GM21381 (cell line): ENCODE data around the gene ATP2B3.

Experiments used
- ATAC-seq: cut with Tn5 transposase; IDR thresholded peaks from one replicate; pipeline ENCODE4 v1.9.1; 2021; ENCODE audit warnings: mild to moderate bottlenecking, moderate library complexity; ENCODE audit not compliant: unreplicated experiment

The ATP2B3 gene

DNA sequence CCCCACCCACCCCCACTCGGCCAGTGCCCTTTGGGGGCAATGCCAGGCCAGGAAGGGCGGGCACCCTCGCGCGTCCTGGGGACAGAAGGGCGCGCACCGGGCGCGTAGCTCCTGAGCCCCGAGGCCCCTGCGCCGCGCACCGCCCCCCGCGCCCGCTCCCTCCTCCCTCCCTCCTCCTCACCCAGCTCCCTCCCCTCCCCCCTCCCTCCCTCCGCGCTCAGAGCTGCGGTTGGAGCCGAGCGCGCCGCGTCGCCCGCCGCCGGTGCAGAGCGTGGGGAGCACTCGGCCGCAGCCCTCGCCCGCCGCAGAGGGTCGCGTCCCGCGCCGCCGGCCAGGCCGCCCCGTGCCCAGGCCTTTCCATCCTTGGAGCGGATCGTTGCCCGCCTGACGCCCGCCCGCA lies at the start of gene ATP2B3:
ATP2B3 (plus strand) TSS at position 220 of the 400 bp plus-strand sequence. CDS start 18,606 bp downstream, outside the sequence.
- no peak for ATAC-seq

DNA sequence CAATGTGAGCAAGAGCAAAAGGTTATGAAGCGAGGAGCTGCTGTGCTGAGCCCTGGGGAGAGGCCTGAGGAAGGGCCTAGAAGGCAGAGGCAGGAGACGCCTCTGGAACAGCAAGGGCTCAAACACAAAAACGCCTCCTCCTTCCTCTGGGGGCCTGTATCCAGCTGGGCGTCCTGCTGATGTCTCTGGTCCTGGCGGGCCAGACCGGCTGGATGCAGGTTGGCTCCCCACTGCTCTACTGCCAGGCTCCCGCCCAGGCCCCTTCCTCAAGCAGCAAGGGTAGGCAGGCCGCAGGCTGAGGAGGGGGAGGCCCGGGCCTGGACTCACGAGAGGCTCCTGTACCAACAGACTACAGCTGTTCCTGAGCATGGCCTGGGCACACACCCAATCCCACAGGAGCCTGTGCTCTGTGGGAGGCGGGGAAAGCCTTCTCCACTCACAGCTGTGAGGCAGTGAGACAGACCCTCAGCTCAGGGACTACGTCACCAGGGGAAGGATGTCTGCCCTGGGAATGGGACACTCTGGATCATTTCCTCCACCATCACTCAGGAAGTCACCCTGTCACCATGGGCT lies 49.3 kb upstream of the ATP2B3 start:
- ATAC-seq = no peak

GRCh38 chrX:153469811-153470410 lies 47.5 kb upstream of the ATP2B3 start:
- peak; percentile 31 for ATAC-seq

- peak; percentile 81 for ATAC-seq
These were observed 46.8 kb upstream of the ATP2B3 start, which contains the start of gene HAUS7 for GRCh38 chrX:153470411-153471363. TSS of gene HAUS7 (minus strand) at chrX:153470576. CDS start at chrX:153470557, 19 bp downstream.

DNA sequence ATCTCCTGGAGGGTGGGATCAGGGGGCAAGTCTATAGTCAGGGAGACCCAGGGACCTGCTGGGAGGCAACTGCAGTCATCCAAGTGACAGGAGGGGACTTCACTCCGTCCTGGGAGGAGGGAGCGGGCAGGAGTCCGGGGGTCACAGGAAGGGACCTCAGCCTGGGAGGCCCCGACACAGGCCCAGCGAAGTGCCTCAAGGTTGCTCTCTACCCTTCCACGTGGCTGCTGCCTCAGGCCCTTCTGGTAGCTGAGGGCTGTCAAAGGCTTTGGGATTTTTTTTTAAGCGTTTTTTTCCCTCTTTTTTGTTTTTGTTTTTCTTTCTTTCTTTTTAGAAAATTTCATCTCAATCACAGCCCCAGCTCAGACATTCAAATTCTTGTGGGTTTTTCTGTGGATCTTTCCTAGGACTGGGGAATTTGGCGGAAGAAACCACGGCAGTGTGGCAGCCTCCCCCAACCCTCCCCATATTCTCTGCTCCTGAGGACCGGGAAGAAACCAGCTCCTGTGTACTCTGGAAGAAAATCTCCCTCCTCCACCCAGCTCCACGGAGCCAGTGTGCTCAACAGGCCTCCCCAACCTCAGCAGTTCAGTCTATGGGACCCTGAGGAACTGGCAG lies 45.7 kb upstream of the ATP2B3 start:
- no peak for ATAC-seq

GRCh38 chrX:153473126-153473525 lies 44.3 kb upstream of the ATP2B3 start:
- no peak for ATAC-seq

- ATAC-seq = no peak
These were observed 43.2 kb upstream of the ATP2B3 start for GRCh38 chrX:153474266-153474665.

DNA sequence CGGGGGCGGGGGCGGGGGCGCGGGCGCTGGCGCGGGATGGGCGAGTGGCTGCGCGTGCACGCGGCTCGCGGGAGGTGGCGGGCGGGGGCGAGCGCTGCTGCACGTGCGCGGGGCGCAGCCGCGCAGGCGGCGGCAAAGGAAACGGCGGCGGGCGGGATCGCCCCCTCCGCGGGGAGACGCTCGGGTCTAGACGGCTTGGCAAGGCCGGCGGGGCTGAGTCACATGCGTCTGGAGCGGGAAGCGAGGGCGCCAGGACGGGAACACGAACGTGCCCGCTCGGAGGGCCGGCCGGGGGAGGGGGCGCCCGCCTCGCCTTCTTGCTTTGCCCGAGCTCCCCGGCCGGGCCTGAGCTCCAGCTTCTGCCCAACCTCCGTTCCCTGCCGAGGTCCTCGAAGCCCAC lies 42.7 kb upstream of the ATP2B3 start:
- no peak for ATAC-seq

DNA sequence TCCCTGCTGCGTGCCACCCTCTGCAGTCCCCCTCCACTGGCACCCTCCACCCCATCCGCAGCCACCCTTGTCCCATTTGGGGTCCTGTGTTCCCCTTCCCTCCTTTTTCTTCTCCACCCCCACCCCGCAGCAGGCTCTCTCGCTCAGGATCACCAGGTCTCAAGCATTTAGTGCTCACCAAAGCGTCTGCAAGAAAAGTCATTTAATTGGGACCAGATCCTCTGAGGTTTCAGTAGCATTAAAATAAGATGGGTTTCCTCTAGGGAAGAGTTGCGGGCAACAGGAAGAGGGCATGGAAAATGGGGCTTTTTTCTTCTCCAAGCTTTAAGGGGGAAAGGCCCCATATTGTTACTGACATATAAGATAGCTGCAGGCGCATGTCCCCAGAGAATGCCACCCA lies 42.2 kb upstream of the ATP2B3 start:
- ATAC-seq = no peak

DNA sequence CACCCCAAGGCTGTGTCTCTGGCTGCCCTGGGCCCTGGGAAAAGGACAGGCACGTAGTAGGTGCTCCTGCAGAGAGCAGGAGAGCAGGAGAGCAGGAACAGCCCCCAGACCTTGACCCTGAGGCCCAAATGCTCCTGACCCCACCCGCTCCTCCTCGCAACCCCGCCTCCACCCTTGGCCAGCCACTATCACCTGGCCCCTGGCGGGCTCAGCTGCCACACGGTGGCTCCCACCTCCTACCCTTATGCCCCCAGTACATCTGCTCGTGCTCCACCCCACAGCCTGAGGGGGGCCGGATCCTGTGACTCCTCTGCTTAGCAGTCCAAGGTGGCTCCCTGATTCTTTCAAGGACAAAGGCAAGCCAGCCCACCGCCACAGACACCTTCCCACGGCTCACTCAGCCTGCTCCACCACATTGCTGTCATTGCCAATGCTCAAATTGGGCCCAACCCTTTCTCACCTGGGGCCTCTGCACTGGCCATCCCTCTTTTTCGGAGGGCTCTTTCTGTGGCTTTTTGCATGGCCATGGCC lies 41.6 kb upstream of the ATP2B3 start:
- ATAC-seq = no peak

DNA sequence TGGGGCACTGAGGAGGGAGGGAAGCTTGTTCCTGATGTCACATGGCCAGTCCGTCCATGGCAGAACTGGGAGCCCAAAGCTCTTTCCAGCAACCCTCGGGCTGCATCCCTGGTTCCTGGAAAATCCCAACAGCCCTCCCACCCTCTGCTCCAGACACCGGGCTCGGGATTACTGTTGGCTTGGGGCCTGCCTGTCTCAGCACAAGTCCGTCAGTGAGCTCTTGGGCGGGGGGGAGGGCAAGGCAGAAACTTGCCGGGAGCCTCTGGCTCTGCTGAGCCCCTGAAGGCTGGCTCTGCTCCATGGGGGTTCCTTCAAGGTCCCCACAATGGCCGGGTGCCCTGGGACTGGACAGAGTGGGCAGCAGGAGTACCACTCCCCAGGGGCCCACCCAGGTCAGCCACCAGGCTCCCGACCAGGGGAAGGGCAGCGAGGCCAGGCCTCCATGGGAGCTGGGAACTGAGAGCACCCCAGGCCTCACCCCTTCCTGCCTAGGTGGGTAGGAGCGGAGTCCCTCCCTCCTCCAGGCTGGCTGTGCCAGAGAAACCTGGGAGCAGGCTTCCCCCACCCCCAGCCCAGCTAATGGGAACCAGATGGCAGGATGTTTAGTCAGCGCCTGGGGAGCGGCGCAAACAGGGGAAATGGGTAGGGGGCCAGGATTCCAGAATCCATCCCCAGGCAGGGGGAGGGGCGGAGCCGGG lies 40.6 kb upstream of the ATP2B3 start:
- no peak for ATAC-seq

DNA sequence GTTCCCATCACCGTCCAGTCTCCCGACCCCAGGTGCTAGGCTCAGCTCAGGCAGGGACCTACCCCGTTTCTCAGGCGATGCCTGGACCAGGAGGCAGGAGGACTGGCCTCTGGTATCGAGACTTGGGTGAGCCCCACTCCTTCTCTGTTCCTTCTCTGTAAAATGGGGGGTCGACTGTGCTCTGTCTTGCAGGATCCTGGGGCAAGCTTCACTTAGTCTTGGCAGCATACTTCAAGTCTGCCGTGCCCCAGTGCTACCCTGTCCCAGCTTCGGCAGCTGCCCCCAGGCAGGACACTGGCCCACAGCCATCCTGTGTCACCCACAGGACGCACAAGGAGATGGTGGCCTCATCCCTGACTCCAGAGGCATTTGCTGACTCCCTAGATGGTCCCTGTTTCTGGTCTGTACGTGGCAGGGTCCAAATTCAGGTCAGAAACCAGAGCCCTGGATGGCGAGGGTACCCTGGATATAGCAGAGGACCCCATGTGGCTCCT lies 40.0 kb upstream of the ATP2B3 start:
- ATAC-seq = no peak

DNA sequence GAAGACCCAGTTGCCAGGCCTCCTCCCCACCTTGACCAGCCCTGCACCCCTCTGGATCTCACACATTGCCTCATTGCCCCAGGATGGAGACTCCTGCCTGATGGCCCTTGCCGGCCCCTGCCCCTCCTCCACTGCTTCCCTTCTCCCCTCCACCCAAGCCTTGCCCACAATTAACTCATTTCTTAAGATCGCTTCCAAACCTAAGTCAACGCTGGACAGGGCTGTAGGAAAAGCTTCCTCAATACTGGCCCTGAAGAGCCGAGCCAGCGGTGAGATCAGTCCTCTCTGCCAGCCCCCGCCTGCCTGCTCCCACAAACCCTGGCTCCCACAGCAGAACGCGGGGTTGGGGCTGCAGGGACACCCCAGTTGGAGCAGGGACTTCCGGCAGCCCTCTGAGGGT lies 39.5 kb upstream of the ATP2B3 start:
- ATAC-seq = no peak

DNA sequence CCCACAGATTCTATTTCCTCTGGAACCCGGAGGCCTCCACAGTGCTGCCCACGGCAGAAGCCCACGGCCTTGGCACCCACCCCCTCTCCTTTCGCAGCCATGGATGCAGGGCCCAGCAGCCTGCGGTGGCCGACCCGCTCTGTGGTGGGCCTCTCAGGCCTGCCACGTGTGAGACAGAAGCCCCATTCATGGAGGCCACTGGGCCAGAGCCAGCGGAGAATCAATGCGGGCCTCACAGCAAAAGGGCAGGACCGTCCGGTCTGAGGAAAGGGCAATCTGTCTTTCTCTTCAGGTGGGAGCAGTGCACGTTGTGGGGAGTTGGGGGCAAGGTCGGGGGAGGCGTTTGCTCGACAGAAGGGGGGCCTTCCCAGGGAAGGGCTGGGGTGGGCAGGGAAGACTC lies 38.7 kb upstream of the ATP2B3 start:
- no peak for ATAC-seq

GRCh38 chrX:153481043-153481442 lies 36.4 kb upstream of the ATP2B3 start:
- ATAC-seq = no peak

DNA sequence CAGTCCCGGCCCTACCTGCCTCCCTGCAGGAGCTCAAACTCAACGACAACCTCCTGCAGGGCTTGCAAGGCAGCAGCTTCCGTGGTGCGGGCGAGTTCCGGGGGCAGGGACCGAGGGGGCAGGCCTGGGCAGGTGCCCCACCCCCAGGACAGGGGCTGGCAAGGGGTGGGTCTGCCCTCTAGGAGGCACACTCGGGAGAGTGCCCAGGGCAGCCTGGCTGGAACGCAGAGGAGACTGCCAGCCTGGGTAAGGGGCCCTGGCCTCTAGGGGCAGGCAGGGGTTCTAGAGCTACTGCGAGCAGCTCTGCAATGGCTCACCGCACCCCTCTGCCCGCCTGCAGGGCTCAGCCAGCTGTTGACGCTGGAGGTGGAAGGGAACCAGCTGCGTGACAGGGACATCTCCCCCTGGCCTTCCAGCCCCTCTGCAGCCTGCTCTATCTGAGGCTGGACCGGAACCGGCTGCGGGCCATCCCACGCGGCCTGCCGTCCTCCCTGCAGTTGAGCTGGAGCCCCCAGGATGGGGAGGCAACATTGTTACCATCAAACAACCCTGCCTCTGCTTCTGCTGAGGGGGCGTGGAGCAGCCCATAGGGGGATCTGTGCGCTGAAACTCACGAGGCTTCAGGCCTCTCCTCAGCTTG lies 34.9 kb upstream of the ATP2B3 start:
- no peak for ATAC-seq

DNA sequence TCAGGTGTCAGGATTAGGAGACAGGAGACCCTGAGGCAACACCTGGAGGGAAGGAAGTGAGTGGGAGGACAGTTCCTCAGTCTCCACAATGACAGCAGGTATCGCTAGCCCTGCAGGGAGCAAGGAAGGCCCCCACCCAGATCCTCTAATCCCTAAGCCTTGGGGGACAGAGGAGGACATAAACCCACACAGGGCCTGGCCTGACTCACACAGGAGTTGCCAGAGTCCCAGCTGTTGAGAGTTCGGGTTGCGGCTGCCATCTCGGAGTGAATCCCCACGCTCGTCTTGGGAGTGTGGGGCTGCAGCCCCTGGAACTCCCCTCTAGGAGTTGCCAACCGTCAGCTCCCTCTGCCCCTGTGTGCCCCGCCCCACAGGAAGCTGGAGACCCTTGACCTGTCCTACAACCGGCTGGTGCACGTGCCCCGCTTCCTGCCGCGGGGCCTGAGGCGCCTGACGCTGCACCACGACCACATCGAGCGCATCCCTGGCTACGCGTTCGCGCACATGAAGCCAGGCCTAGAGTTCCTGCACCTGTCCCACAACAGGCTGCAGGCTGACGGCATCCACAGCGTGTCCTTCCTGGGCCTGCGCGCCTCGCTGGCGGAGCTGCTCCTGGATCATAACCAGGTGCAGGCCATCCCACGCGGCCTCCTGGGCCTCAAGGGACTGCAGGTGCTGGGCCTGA lies 31.9 kb upstream of the ATP2B3 start:
- ATAC-seq = no peak

DNA sequence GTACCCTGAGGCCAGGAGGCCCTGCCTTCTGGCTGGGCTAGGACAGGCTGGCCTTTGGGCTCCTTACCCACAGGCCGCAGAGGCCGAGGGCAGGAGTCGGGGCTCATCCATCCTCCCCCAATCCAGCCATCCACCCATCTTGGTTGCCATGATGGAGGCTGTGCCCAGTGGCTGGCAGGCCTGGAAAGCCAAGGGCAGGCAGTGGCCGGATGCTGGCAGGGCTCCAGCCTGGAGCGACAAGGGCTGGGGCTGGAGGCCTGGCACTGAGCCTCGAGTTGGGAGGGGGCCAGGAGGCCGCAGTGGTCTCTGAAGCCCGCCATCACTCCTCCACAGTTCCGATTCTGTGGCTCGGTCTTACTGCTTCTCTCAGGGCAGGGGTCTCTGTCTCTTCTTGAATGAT lies 31.3 kb upstream of the ATP2B3 start:
- no peak for ATAC-seq

- no peak for ATAC-seq
These were observed 29.8 kb upstream of the ATP2B3 start for GRCh38 chrX:153487590-153488071.
